CD1c-positive myeloid dendritic cell (primary cell): Measurements from ENCODE around the gene EVA1A.

ENCODE experiments used
- DNase-seq: peaks from one replicate; pipeline ENCODE4 v3.0.0-alpha.2; 2016; ENCODE audit errors: extremely low spot score

The EVA1A gene

DNA sequence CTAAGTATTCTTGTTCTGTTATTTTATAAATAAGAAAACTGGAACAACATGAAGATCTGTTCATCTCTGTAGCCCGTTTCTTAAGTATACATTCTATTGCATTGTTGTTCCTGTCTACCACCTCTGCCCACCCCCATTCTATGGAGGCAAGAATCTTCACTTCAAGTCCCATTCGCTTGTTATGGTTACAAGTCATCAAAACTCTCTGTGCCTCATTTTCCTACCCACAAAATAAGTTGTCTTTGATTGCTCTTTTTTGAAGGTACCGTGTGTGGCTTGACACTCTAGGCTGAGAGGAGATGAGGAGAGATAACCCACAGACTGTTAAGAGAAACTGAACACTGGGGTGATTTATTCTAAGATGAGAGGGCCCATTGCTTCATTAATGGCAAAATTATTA is 2.9 kb upstream of the EVA1A start:
- DNase-seq: no peak

DNA sequence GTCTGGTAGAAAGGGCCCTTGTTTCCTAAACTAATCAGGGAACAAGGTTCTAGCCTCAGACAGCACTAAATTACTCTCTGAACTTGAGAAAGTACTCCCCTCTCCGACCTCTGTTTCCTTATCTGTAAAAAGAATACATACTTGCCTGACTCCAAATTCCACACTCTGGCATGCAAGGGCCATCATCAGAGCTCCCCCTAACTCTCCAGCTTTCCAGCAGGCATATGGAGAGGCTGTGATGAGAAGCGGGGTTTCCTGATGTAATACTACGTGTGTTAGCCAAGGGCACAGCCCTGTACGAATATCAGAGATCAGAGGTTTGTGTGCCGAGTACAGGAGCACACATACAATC is 1.8 kb upstream of the EVA1A start:
- DNase-seq: no peak

DNA sequence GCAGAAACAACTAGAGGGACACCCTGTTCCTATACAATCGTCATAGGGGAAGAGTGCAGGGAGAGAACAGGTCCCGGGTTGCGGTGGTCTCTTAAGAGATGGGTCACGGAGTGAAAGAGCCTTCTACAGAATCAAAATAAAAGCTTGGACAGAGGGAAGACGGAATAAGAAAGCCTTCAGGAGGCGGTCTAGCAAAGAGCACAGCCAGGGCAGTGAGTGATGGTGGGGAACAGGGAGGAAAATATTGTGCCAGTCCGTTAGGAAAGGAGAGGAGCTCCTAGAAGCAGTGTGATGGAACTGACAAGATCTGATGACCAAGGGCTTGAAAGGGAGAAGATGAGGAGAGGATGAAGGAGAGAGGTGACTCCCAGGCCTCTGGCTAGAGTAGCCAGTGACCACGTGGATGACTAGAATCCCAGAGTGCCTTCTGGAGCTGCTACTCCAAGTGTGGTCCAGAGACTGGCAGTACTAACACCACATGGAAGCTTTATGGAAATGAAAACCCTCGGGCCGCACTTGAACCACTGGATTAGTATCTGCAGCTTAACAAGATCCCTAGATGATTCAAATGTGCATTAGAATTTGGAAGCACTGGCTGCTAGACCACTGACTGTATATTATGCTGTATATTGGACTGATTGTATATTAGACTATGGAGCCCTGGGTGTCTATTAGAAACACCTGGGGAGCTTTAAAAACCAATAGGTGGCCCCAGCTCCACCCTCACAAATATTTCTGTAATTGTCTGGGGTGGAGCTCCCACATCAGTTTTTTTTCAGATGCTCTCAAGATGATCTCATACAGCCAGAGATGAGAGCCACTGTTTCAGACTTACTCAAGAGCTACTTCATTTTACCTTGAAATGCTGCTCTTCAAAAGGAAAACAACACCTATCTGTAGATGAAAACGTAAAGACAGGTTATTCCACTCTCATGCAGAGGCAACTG is 1.1 kb upstream of the EVA1A start:
- no peak for DNase-seq

DNA sequence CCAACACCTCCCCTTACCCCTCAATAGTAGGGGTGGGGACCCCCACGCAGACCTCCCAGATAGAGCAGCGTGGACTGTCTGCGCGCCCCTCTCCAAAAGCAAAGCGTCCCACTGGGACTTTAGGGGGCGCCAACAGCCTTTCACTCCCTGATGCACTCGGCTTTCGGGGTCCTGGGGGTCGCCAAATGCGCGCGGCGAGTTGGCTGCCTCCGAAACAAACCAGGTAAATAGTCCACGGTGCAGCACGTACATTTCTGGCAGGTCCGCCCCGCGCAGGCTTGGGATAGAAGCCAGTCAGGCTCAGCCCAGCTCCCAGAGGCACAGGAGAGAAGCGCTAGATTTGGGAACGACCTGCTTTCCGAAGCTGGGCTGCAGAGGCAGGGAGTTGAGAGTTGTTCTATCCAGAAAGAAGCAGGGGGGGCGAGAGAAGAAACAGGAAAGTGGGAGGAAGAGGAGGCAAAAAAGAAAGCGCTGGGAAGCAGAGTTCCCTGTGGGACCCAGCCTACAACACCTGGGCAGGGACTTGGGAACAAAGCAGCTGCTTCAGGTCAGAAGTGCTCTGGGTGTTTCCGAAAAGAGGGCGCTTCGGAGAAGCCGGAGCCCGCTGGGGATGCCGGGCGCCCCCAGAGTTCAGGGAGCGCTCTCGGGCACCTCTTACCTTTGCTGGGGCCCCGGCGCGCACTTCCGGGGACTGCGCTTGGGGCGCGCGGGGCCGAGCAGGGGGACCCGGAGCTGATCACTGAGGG is 544 bp downstream of the EVA1A start:
- no peak for DNase-seq

DNA sequence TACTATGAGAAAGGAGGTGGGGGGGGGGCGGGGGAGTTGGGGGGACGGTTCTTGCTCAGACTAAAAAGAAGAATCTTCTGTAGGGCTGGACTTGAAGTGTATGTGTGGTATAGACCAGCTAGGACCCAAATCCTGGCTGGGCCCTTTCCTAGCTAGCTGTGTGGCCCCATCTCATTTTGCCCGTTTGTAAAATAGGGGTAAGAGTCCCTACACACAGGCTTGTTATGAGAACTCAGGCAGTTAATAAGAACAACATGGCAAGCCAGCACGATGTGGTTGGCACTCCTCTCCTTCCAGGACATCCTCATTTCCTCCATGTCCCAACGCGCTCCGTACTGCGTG is 1.1 kb downstream of the EVA1A start:
- DNase-seq: no peak

DNA sequence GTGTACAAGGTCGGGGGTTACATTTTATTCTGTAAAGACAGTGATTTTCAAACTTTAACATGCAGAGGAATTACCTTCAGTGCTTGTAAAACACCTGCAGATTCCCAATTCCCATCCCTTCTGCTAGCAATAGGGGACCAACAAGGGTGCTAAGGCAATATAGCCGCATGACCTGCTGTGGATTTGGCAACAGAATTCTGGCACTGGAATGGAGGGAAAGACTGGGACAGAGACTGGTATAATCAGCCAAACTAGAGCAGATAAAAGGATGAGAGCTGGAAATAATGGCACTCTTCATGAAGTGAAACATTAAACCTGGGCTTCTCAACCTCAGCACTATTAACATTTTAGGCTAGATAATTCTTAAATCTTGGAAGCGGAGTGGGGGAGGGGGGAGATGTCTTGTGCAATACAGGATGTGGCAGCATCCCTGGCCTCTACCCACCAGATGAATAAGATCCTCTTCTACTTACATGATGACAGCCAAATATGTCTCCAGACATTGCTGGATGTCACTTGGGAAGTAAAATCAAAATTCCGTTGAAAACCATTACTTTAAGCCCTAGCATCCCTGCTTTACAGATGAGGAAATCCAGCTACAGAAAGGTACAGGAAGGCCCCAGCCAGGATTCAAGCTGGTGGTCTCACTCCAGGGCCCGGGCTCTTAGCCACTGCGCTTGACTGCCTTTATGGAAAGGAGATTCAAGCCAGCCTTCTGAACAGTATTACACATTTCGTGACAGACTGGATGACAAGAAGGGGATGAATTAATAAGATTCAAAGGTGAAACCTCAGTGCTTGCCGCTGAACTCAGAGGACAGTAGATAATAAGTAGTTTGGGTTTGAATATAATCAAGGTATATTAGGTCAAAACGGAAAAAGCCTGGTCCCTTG is 1.7 kb downstream of the EVA1A start:
- DNase-seq: no peak

DNA sequence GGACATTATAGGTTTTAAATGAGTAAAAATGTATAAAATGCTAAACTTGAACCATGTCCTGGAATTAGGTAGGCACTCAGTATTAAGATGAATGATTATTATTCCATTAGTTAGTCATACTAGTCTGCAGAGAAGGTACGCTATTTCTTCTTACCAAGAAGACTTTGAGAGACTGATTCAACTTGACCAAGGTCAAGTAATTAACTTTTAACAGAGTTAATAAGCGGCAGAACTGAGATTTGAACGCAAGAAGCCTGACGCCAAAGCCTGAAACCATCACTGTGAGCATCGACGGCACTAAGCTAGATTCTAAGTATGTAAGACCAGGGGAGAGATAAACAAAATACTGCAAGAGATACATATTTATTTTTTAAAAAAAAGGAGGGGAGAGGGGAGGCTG is 2.6 kb downstream of the EVA1A start:
- no peak for DNase-seq

DNA sequence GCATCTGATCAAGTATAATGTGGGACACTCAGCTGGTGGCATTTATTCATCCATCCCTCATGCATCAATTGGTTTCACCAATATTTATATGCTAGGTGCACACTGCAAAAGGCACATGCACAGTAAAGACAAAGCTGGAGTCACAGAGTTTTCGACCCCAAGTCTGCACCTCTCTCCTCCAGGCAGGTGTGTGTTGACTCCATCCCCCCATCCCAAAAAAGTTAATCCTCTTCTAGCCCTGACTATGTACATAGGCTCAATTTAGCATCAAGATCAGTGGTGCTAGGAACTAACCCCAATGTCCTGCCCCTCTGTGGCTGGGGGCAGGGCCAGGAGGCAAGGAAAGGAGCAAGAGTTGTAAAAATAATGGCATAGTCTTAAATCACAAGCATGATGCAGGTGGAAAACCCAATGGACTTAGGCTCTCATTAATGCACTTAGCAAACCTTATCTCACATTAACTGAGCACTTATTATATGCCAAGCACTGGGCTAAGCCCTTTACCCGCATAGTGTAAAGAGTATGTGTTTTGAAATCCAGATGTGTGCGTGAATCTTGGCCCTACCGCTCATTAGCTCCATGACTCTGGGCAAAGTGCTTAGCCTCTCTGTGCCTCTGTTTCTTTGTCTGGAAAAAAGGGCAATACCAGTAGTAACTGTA is 3.1 kb downstream of the EVA1A start:
- no peak for DNase-seq

DNA sequence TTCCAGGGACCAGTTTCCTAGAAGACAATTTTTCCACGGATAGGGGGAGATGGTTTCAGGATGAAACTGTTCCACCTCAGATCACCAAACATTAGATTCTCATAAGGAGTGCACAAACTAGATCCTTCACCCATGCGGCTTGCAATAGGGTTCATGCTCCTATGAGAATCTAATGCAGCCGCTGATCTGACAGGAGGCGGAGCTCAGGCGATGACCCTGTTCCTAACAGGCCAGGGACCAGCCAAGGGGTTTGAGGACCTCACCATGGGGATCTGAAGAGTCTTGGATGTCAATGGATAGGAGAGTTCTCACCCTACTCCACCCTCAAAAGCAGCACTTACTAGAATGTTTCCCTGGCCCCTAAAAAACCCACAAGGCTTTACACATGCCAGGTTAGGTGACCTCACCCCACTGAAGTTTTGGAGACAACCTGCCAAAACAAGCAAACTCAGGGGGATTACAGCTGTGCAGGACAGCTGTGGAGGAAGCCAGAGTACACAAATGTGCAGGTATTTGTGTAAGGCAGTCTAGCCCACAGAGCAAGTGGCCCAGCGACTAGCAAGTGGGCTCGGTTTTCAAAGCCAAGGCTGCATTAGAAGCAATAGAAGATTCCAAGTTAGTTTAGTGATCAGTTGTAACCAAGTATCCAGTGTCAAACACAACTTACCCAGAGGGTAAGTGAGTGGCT is 3.9 kb downstream of the EVA1A start:
- no peak for DNase-seq

DNA sequence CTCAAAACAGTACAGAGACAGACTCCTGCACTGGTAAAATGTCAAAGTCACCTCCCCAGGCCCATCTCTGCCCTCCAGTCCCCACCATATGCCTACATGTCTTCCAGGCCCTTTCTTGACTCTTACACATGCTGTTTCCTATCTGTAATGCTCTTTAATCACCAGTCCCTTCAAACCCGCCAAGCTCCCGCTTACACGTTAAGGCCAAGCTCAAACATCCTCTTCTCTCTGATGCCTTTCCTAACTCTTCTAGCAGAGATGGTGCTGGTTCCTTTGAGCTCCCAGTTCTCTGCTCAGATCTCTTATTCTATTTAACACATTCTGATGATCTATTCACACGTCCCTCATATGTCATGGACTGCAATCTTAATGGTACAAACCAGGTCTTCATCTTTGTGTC is 5.0 kb downstream of the EVA1A start:
- no peak for DNase-seq

DNA sequence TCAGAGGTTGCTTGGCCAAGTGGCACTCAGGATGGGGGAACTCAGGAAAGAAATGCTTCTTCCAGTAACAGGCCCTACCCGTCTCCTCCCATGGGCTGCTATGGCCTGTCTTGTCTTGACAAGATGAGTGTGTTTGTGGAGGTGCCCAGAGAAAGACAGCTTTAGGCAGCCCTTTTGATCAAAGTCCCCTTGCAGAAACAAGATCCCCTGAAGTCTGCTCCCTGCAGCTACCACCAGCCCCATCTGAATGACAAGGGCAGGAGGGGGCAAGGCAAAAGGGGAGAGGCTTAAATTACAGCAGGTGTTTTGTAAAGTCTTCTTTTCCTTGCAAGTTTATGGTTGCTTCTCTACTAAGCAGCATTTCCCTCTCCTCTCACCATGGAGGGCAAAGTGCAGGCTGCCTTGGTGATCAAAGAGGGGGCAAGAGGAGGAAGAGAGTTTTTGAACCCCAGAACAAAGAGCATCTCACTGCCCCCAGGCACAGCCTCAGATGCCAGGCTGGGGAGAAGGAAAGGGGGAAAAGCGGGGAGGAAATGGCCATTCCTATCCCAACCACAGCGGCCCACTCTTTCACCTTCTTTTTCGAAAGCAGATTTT is 6.7 kb downstream of the EVA1A start:
- DNase-seq: no peak

DNA sequence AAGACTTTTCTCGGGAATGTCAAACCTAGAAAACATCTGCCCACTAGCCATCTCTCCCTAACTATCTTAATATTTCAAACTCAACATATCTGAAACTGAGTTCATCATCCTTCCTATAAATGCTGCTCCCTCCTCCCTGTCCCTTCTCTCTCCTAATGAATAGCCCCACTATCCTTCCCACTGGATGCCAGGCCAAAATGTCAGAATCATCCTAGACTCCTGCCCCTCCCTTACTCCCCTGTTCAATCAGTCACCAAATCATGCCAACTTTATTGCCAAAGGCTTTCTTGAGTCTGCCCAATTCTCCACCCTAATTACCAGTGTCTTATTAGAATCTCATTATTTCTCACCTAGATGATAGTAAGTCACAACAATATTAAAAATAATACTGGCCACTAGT is 8.5 kb downstream of the EVA1A start:
- DNase-seq: no peak

DNA sequence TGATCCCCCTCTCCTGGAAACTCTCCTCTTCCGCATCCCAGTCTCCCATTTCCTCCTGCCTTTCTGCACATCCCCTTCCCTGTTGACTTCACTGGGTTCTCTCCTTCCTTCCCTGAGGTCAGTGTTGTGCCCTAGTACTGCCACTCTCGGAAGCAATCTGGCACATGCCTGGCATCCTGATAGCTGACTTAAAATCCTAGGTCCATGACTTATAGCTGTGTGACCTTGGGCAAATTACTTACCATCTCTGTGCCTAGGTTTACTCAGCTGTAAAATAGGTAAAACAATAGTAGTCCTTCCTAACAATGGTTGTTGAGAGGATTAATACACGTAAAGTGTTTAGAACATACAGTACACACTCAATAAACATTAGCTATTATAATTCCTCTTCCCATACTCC is 9.3 kb downstream of the EVA1A start:
- no peak for DNase-seq

DNA sequence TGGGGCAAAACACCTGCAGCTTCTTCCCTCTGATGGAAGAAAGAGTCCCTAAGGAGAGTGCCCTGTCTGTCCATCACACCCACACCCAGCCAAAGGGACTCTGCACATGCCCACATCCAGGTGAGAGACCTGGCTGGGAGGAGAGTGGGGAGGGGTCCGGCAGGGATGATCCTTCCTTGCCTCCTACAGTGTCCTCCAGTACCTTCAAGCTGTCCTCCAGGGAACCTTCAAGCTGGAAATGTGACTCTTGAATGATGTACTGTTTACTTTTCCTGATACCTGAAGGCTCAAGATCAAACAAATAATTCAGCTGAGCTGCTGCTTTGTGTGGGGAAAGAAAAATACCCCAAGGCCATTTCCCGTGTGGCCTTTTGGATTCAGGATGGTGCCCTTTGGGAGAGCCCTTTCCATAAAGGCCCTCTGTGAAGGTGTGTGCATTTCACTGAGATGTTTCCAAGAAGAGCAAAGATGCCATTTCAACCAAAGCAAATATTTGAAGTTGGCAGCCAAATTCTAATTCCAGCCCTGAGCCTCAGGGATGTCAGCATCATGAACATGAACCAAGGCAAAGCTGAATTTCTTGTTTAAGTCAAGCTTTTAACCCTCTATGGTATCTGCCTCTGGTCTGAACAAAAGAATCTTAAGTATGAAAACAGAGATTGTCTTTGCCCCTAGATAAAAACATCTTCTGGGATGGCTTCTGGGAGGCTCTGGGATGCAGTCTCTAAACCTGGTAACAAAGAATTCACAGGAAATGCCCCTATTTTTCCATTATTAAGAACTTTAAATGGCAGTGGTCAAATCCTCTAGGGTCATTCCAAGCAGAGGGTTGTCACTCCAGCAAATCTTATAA is 11.1 kb downstream of the EVA1A start:
- DNase-seq: no peak

DNA sequence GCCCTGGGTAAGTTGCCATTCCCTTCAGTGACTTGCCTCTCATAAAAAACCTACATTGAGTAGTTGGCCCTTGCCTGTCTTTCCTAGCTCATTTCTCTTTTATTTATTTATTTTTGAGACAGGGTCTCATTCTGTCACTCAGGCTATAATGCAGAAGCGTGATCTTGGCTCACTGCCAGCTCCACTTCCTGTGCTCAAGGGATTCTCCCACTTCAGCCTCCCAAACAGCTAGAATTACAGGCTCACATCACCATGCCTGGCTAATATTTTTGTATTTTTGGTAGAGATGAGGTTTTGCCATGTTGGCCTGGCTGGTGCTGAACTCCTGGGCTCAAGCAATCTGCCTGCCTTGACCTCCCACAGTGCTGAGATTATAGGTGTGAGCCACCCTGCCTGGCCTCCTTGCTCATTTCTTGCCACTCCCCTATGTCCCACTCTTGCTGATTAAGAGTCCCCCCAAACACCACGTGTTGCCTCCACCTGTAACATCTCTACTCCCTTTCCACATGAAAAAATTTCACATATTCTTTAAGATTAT is 12.6 kb downstream of the EVA1A start:
- DNase-seq: no peak

DNA sequence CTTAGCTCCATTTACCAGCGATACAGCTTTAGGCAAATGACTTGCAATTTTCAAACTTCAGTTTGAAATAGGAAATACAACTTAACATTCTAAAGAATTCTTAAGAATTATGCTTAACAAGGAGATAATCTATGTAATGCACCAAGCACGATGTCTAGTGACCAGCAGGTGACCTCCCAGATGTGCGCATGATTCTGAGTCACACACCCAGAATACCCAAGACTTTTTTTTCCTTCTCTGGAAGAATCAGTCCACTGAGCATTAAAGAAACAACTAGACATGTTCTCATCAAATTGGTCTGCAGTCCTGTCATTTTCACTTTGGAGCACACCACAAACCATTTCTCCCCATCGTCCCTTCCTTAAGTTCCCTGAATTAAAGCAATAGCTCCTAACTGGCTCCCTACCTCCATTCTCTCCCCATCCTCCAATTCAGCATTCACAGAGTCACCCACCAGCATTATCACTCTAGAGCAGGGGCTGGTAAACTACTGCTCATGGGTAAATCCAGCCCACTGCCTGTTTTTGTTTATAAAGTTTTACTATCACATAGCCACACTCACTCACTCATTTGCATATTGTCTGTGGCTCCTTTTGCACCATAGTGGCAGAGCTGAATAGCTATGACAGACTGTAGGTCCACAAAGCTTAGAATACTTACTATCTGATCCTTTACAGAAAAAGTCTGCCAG is 13.2 kb downstream of the EVA1A start:
- no peak for DNase-seq

DNA sequence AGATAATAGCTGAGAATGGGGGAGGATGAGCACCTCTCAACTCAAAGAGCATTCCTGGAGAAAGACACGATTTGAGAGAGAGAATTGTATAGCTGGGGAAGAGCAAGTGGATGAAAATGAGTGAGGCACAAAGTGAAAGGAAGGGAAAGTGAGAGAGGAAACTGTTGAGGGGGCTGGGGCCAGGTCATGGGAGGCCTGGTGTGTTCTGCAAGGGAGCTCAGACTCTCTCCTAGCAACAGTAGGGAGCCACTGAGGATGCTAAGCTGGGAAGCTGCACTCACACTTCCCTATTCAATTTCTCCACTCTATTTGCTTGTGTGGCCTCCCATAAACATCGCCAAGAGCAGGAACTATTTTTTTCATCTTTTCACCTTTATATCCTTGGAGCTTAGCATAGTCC is 14.8 kb downstream of the EVA1A start:
- no peak for DNase-seq

DNA sequence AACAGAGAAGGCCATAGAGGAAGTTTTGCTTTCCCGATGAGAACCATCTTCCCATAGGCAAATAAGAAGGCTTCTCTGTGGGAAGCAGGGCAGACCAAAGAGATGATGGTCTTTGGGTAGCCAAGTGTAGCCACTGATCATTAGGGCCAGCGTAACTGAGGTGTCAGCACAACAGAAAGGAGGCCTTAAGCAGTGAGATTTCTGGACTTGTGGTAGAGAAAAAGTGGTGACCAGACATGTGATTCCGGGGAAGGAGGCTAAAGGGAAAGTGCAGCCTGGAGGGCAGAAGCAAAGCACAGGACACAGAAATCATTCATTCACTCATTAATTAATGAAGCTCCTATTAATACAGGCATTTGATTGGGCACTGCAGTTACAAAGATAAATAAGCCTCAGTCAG is 15.4 kb downstream of the EVA1A start:
- no peak for DNase-seq

DNA sequence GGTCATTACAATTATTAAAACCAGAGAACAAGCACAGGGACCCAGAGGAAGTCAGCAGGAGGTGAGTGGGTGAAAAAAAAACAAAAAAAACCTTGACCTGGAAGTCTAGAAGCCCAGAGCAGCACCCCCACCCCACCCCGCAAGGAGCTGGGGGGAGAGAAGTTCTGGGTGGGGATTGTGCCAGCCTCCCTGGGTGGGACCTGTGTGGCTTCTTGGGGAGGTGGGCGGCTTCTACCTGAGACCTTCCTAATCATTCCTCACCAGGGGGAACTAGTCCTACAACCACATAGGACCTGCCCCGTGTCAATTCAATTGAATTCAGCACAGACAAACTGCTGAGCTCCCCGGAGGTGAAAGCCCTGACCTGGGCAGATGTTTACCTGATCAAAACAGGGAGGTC is 17.3 kb downstream of the EVA1A start:
- no peak for DNase-seq
